Endothelial cell of umbilical vein (primary cell): ENCODE results near the gene IPO9. TPM values are rescaled to one million over a fixed set of nuclear protein-coding genes. Genes with fewer than 3 reads are reported as not detected.

ENCODE experiments used
- BruUV-seq: library from RNA; stranded (reverse); fragments of 400-500 nt; replicated peaks from 2 replicates; lab custom pipeline; 2021; lab: Mats Ljungman, UMichigan
- CTCF ChIA-PET: fragments of 300-600, 350-600 bp; sonication (Branson Sonifier 250); formaldehyde crosslinking; loops from one replicate; lab custom pipeline; 2021; ENCODE audit warnings: antibody characterized with exemption, inconsistent platforms; lab: Charles Lee
- POLR2A ChIA-PET: fragments of 300-600, 350-600 bp; sonication (Branson Sonifier 250); formaldehyde crosslinking; loops from one replicate; lab custom pipeline; 2021; ENCODE audit warnings: antibody characterized with exemption, inconsistent platforms; lab: Charles Lee
- DNase-seq: peaks from one replicate; pipeline ENCODE4 v3.0.0-alpha.2; 2011; ENCODE audit warnings: low read depth, low spot score
- FAIRE-seq: peaks from 2 replicates; lab custom pipeline; 2011; peaks lifted over from hg19 to GRCh38; lab: Jason Lieb, UNC
- H2AFZ ChIP-seq: 2 replicates; pipeline ENCODE4 v1.6.0; 2012; ENCODE audit warnings: low read depth, low read length, control low read depth, inconsistent platforms
- H3K27ac ChIP-seq: 2 replicates; pipeline ENCODE4 v1.5.1; 2011; ENCODE audit warnings: low read depth, mild to moderate bottlenecking, control low read depth, low read length, moderate library complexity; ENCODE audit not compliant: insufficient read depth
- H3K27me3 ChIP-seq, 2 experiments: 2 replicates each; pipeline versions ENCODE4 v1.6.0 to v1.6.1; 2011; ENCODE audit warnings: low read length in 2 of 2, mixed read lengths in 1 of 2; ENCODE audit not compliant: control insufficient read depth in 2 of 2, insufficient read depth in 2 of 2
- H3K36me3 ChIP-seq, 2 experiments: 2 replicates in 1 of 2; 3 replicates in 1 of 2; pipeline ENCODE4 v1.5.1; 2011; ENCODE audit warnings: low read length in 2 of 2, mild to moderate bottlenecking in 1 of 2, moderate library complexity in 1 of 2; ENCODE audit not compliant: control insufficient read depth in 2 of 2, insufficient read depth in 2 of 2; ENCODE audit errors: extremely low read depth in 1 of 2
- H3K4me1 ChIP-seq: 3 replicates; pipeline ENCODE4 v1.5.1; 2011; ENCODE audit warnings: mild to moderate bottlenecking, low read length; ENCODE audit not compliant: control insufficient read depth, insufficient read depth; ENCODE audit errors: extremely low read depth
- H3K4me2 ChIP-seq: 2 replicates; pipeline ENCODE4 v1.6.1; 2011; ENCODE audit warnings: low read length, control low read depth, mixed read lengths; ENCODE audit not compliant: insufficient read depth
- H3K4me3 ChIP-seq, 3 experiments: fragments of 200-600 bp in 1 of 3; sonication (generic), shearing (Covaris generic) in 1 of 3; replicated peaks in 1 of 3; 2 replicates each; pipeline ENCODE4 v1.5.1; 2011 to 2016; ENCODE audit warnings: control low read depth in 3 of 3, low read length in 3 of 3, mild to moderate bottlenecking in 2 of 3, inconsistent platforms in 1 of 3, low read depth in 1 of 3, moderate library complexity in 1 of 3; ENCODE audit not compliant: insufficient read depth in 1 of 3
- H3K79me2 ChIP-seq: 2 replicates; pipeline ENCODE4 v1.6.0; 2012; ENCODE audit warnings: low read length, inconsistent platforms; ENCODE audit not compliant: control insufficient read depth, insufficient read depth
- H3K9ac ChIP-seq: replicated peaks from 2 replicates; pipeline ENCODE3; 2011; ENCODE audit warnings: low read length, control low read depth; ENCODE audit not compliant: insufficient read depth; ENCODE audit errors: extremely low read depth
- H3K9me1 ChIP-seq: replicated peaks from 3 replicates; pipeline ENCODE4 v1.6.0; 2011; ENCODE audit warnings: mild to moderate bottlenecking, low read length; ENCODE audit not compliant: control insufficient read depth, insufficient read depth; ENCODE audit errors: extremely low read depth
- H3K9me3 ChIP-seq: replicated peaks from 2 replicates; pipeline ENCODE4 v1.5.1; 2012; ENCODE audit warnings: low read length, inconsistent platforms; ENCODE audit not compliant: control insufficient read depth, insufficient read depth
- H4K20me1 ChIP-seq: replicated peaks from 2 replicates; pipeline ENCODE3; 2011; ENCODE audit warnings: mild to moderate bottlenecking, low read length; ENCODE audit not compliant: control insufficient read depth, insufficient read depth; ENCODE audit errors: extremely low read depth
- CTCF ChIP-seq, 2 donors: IDR thresholded peaks; 1 replicate in 1 of 2; 2 replicates in 1 of 2; pipeline ENCODE4 v1.5.1; 2011; ENCODE audit warnings: low read length in 2 of 2, mild to moderate bottlenecking in 2 of 2, moderate library complexity in 2 of 2, control low read depth in 1 of 2, inconsistent platforms in 1 of 2, low read depth in 1 of 2; ENCODE audit not compliant: insufficient read depth in 1 of 2; ENCODE audit errors: extremely low read depth in 1 of 2
- EZH2 ChIP-seq: IDR thresholded peaks from 2 replicates; pipeline ENCODE4 v1.6.1; 2012; ENCODE audit warnings: borderline replicate concordance, low read depth, mild to moderate bottlenecking, moderate library complexity, low read length, inconsistent platforms; ENCODE audit not compliant: severe bottlenecking
- FOS ChIP-seq: IDR thresholded peaks from 2 replicates; pipeline ENCODE4 v1.6.1; 2011; ENCODE audit warnings: mild to moderate bottlenecking, low read length, moderate library complexity, borderline replicate concordance; ENCODE audit not compliant: insufficient read depth
- GATA2 ChIP-seq: IDR thresholded peaks from 2 replicates; pipeline ENCODE4 v1.7.0; 2011; ENCODE audit warnings: low read depth, mild to moderate bottlenecking, moderate library complexity, mixed read lengths, low read length; ENCODE audit not compliant: insufficient read length, insufficient read depth
- MAX ChIP-seq: IDR thresholded peaks from 2 replicates; pipeline ENCODE4 v1.6.1; 2011; ENCODE audit not compliant: insufficient read depth, insufficient read length
- MYC ChIP-seq: IDR thresholded peaks from one replicate; pipeline ENCODE4 v1.6.1; 2011; ENCODE audit warnings: mild to moderate bottlenecking, low read depth, low read length
- POLR2A ChIP-seq: IDR thresholded peaks from 2 replicates; pipeline ENCODE4 v1.6.1; 2012; ENCODE audit warnings: low read depth, mild to moderate bottlenecking, control low read depth, low read length
- POLR2AphosphoS5 ChIP-seq: IDR thresholded peaks from 2 replicates; pipeline ENCODE4 v1.6.1; 2012; ENCODE audit warnings: low read depth, mild to moderate bottlenecking, control low read depth, low read length, moderate library complexity; ENCODE audit not compliant: insufficient read depth
- dilution Hi-C: fragments of 300-500 bp; cut with MboI; formaldehyde crosslinking; loops from one replicate; pipeline ENCODE4 v1.15.0; 2019; ENCODE audit warnings: low sequenced_read_pairs; ENCODE audit not compliant: extremely low pct_ligation_motif_present
- intact Hi-C: fragments of 100-400 bp; cut with micrococcal nuclease; formaldehyde crosslinking; loops from one replicate; pipeline ENCODE4 v1.10.0; 2022
- polyA plus RNA-seq, 4 experiments: library from polyadenylated mRNA; depleted of rRNA in 3 of 4; stranded (reverse) in 3 of 4; unstranded in 1 of 4; fragments of >200 nt; gene quantifications; 2 replicates each; pipeline versions ENCODE4 v1.2.1 to v1.2.3, GENCODE V29; 2011 to 2012; ENCODE audit warnings: missing spikeins in 1 of 4
- total RNA-seq: library from RNA; stranded (reverse); gene quantifications from 2 replicates; pipeline ENCODE4 v1.2.3, GENCODE V29; 2021

The IPO9 gene
- total and polyA plus RNA-seq, 2 donors (not counting 3 experiments of a cell fraction or from before 2014, with no cell fraction given), result 53.4 to 104 TPM

GRCh38 chr1:201789245-201789644, 39.7 kb upstream of the IPO9 start:
- CTCF ChIA-PET, result interaction anchor here (1.1 to 20.2 kb wide), 8 partner anchors 9 to 77 kb away, joined by 3 to 970 read pairs (median 6); no protein-coding TSS in a partner anchor
- peaks cover 3% of the 10 kb centered on the region for H3K79me2 ChIP-seq
- dilution Hi-C loops, result no loop called here
- no peak overlapping the region for H3K4me2 ChIP-seq
- no peak for TF ChIP-seq FOS
- TF ChIP-seq POLR2AphosphoS5, result no peak
- TF ChIP-seq EZH2, result no peak
- TF ChIP-seq MAX, result no peak
- no peak for TF ChIP-seq MYC
- TF ChIP-seq GATA2, result no peak
- TF ChIP-seq CTCF (IDR thresholded peaks at IDR 0.05; ENCODE audit: extremely low read depth in 1 of 2, insufficient read depth in 1 of 2, low read depth in 1 of 2, low read length in 2 of 2), result no peak
- no peak for TF ChIP-seq POLR2A
- peak overlapping the region; percentile 76 for H3K27ac ChIP-seq
- no peaks in the 10 kb centered on the region for H3K27me3 ChIP-seq
- BruUV-seq, result no TSS peak
- H2AFZ ChIP-seq, result no peak overlapping the region
- FAIRE-seq, result peak; percentile 52
- no peak overlapping the region for H3K9ac ChIP-seq
- POLR2A ChIA-PET, result interaction anchor here (0.8 kb wide), 1 partner anchor 15 kb away, joined by 4 read pairs; no protein-coding TSS in a partner anchor
- no peak overlapping the region for H3K4me3 ChIP-seq
- no peaks in the 10 kb centered on the region for H3K9me1 ChIP-seq
- no peaks in the 10 kb centered on the region for H4K20me1 ChIP-seq
- intact Hi-C loops, result no loop called here
- H3K9me3 ChIP-seq, result no peaks in the 10 kb centered on the region
- no peak for DNase-seq
- H3K36me3 ChIP-seq, result peaks cover 17 to 32% of the 10 kb centered on the region in 2 experiments
- peaks cover 51% of the 10 kb centered on the region for H3K4me1 ChIP-seq
